Gastrocnemius medialis (tissue), 4 donors: ENCODE results near the gene ROBO1. TPM values are rescaled to one million over a fixed set of nuclear protein-coding genes. Genes with fewer than 3 reads are reported as not detected.

Experiments
- ATAC-seq, 2 donors: fragments of 150-250 bp; one replicate each; pipeline ENCODE4 v1.9.1; 2016
- DNase-seq, 2 donors: peaks; one replicate each; pipeline ENCODE4 v3.0.0-alpha.2; 2019
- H3K27ac ChIP-seq, 4 donors: fragments of 200-600 bp; sonication (generic); 1 replicate in 1 of 4; 2 replicates in 3 of 4; pipeline ENCODE4 v1.5.1; 2016 to 2018; ENCODE audit warnings: mild to moderate bottlenecking in 2 of 4, moderate library complexity in 1 of 4
- H3K27me3 ChIP-seq, 3 donors: fragments of 200-600 bp; sonication (generic) in 2 of 3; 1 replicate in 1 of 3; 2 replicates in 2 of 3; pipeline versions ENCODE4 v1.5.1 to v1.6.0; 2016 to 2019; ENCODE audit warnings: mild to moderate bottlenecking in 1 of 3, moderate library complexity in 1 of 3
- H3K36me3 ChIP-seq, 2 donors: fragments of 200-600 bp; sonication (generic) in 1 of 2; one replicate each; pipeline ENCODE4 v1.5.1; 2017 to 2018
- H3K4me1 ChIP-seq, 2 donors: fragments of 200-600 bp; sonication (generic) in 1 of 2; one replicate each; pipeline ENCODE4 v1.5.1; 2016 to 2017; ENCODE audit warnings: mild to moderate bottlenecking in 2 of 2
- H3K4me3 ChIP-seq, 4 donors: fragments of 200-600 bp; sonication (generic) in 3 of 4; 1 replicate in 1 of 4; 2 replicates in 3 of 4; pipeline ENCODE4 v1.5.1; 2016 to 2019; ENCODE audit warnings: mild to moderate bottlenecking in 2 of 4
- H3K9me3 ChIP-seq, 3 donors: fragments of 200-600 bp; sonication (generic) in 2 of 3; 1 replicate in 1 of 3; 2 replicates in 2 of 3; pipeline ENCODE4 v1.5.1; 2016 to 2019
- POLR2A ChIP-seq, 2 donors: fragments of 450-650 bp; IDR thresholded peaks; one replicate each; pipeline ENCODE4 v1.6.1; 2017; ENCODE audit warnings: antibody characterized with exemption in 2 of 2, mild to moderate bottlenecking in 2 of 2, moderate library complexity in 2 of 2
- in situ Hi-C, 4 donors: fragments of 200-750 bp; cut with MboI; loops; one replicate each; pipeline versions ENCODE4 v1.15.0 to v1.8.0; 2017; ENCODE audit warnings: low sequenced_read_pairs in 4 of 4
- intact Hi-C: fragments of 100-400 bp; cut with DNase I; formaldehyde crosslinking; loops from one replicate; pipeline ENCODE4 v1.15.1; 2023; ENCODE audit warnings: low total_unique reads
- total RNA-seq, 4 donors: library from RNA; depleted of rRNA; stranded (reverse); fragments of >200 nt; gene quantifications; one replicate each; pipeline versions ENCODE4 v1.1.0 to v1.2.3, GENCODE V29; 2016
- TF ChIP-seq, protein P1 (sequence below), 5 experiments: fragments of 450-650 bp in 3 of 5; fragments of 200-600 bp in 2 of 5; sonication (generic) in 2 of 5; IDR thresholded peaks in 4 of 5; conservative IDR thresholded peaks in 1 of 5; 1 replicate in 4 of 5; 2 replicates in 1 of 5; pipeline ENCODE4 v1.5.1; 2016 to 2019; ENCODE audit warnings: antibody characterized with exemption in 5 of 5, mild to moderate bottlenecking in 3 of 5, moderate library complexity in 3 of 5

ROBO1 gene
- total RNA-seq, 4 donors from 2014 or later, result 4.2 to 16.0 (median 9.5) TPM

DNA sequence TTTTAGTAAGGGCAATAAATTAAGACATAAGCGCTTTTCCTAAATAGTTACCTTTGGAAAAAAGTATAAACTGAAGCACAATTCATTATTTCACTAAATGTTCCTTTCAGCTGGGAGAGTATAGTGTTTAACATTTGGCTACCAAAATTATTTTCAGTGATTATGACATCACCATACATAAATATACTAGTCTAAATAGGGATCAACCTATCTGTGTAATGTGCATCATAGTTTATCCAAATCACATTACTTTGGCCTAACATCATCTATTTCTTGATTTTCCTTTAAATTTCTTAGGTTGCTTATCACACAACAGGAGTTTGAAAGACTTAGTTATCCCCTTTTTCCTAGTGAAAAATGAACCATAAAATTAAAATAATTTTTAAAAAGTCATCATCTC lies 738.9 kb downstream of the ROBO1 start:
- H3K27me3 ChIP-seq, result no peaks in the 10 kb centered on the region
- no peaks in the 10 kb centered on the region for H3K9me3 ChIP-seq
- no peak overlapping the region for H3K27ac ChIP-seq
- TF ChIP-seq, protein P1, sequence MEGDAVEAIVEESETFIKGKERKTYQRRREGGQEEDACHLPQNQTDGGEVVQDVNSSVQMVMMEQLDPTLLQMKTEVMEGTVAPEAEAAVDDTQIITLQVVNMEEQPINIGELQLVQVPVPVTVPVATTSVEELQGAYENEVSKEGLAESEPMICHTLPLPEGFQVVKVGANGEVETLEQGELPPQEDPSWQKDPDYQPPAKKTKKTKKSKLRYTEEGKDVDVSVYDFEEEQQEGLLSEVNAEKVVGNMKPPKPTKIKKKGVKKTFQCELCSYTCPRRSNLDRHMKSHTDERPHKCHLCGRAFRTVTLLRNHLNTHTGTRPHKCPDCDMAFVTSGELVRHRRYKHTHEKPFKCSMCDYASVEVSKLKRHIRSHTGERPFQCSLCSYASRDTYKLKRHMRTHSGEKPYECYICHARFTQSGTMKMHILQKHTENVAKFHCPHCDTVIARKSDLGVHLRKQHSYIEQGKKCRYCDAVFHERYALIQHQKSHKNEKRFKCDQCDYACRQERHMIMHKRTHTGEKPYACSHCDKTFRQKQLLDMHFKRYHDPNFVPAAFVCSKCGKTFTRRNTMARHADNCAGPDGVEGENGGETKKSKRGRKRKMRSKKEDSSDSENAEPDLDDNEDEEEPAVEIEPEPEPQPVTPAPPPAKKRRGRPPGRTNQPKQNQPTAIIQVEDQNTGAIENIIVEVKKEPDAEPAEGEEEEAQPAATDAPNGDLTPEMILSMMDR (IDR thresholded peaks at IDR 0.05 in 4 of 5, conservative IDR thresholded peaks at IDR 0.05 in 1 of 5), result no peak
- TF ChIP-seq POLR2A (IDR thresholded peaks at IDR 0.05), result no peak
- H3K4me1 ChIP-seq, result no peaks in the 10 kb centered on the region
- in situ Hi-C loops, result loop anchor here in 3 of 4 donors (5.0 to 10.0 kb wide), 2 partner anchors 364 to 367 kb away; no protein-coding TSS in a partner anchor
- DNase-seq (no peak), ATAC-seq (no peak)
- no peak overlapping the region for H3K4me3 ChIP-seq
- intact Hi-C loops, result no loop called here
- no peaks in the 10 kb centered on the region for H3K36me3 ChIP-seq

GRCh38 chr3:79027593-79027992 lies 740.2 kb downstream of the ROBO1 start:
- in situ Hi-C loops, result loop anchor here in 3 of 4 donors (5.0 to 10.0 kb wide), 2 partner anchors 363 to 365 kb away; no protein-coding TSS in a partner anchor
- intact Hi-C loops, result no loop called here

DNA sequence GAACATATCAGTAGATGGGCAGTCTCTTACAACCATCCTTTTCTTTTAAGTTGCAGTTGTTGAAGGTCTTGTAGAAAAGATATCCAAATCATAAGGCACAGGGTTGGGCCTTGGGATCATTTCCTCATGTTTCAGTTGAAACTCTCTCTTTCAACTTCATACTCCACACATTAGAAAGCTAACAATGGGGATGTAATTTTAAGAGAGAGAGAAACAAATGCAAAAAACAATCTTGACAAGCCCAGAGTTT lies 747.9 kb downstream of the ROBO1 start:
- DNase-seq (no peak), ATAC-seq (no peak)
- no peaks in the 10 kb centered on the region for H3K9me3 ChIP-seq
- in situ Hi-C loops, result loop anchor here in 1 of 4 donors (10.0 kb wide), 1 partner anchor 355 kb away; no protein-coding TSS in a partner anchor
- peak overlapping the region in 1 of 4 donors; percentile 84 for H3K27ac ChIP-seq
- intact Hi-C loops, result loop anchor here (5.0 kb wide), 1 partner anchor 48 kb away; no protein-coding TSS in a partner anchor
- TF ChIP-seq POLR2A (IDR thresholded peaks at IDR 0.05), result no peak
- TF ChIP-seq, protein P1 (IDR thresholded peaks at IDR 0.05 in 4 of 5, conservative IDR thresholded peaks at IDR 0.05 in 1 of 5), result no peak
- H3K36me3 ChIP-seq, result no peaks in the 10 kb centered on the region
- peaks cover 0 to 3% (median 0%) of the 10 kb centered on the region in 3 donors for H3K27me3 ChIP-seq
- peak overlapping the region in 1 of 4 donors; percentile 73 for H3K4me3 ChIP-seq
- H3K4me1 ChIP-seq, result peaks cover 0 to 16% of the 10 kb centered on the region in 2 donors

More at GRCh38 chr3:79027593-79027992, 740.2 kb downstream of the ROBO1 start:
- ATAC-seq (no peak), DNase-seq (no peak)
- no peaks in the 10 kb centered on the region for H3K27me3 ChIP-seq
- H3K4me1 ChIP-seq, result no peaks in the 10 kb centered on the region
- H3K4me3 ChIP-seq, result no peak overlapping the region
- TF ChIP-seq POLR2A (IDR thresholded peaks at IDR 0.05), result no peak
- TF ChIP-seq, protein P1 (IDR thresholded peaks at IDR 0.05 in 4 of 5, conservative IDR thresholded peaks at IDR 0.05 in 1 of 5), result no peak
- H3K27ac ChIP-seq, result no peak overlapping the region
- H3K9me3 ChIP-seq, result no peaks in the 10 kb centered on the region
- no peaks in the 10 kb centered on the region for H3K36me3 ChIP-seq

GRCh38 chr3:79019137-79019923 lies 748.5 kb downstream of the ROBO1 start:
- H3K4me3 ChIP-seq, result peak overlapping the region; percentile 55 to 94 (median 67)
- ATAC-seq (peak; percentile 77 to 82), DNase-seq (peak; percentile 54 to 70)
- H3K9me3 ChIP-seq, result no peaks in the 10 kb centered on the region
- H3K27ac ChIP-seq, result peak overlapping the region; percentile 73 to 84 (median 81)
- H3K27me3 ChIP-seq, result peaks cover 0 to 3% (median 0%) of the 10 kb centered on the region in 3 donors
- no peaks in the 10 kb centered on the region for H3K36me3 ChIP-seq
- peaks cover 0 to 16% of the 10 kb centered on the region in 2 donors for H3K4me1 ChIP-seq
- TF ChIP-seq POLR2A (IDR thresholded peaks at IDR 0.05), result peak; percentile 56 to 69
- TF ChIP-seq, protein P1 (IDR thresholded peaks at IDR 0.05 in 4 of 5, conservative IDR thresholded peaks at IDR 0.05 in 1 of 5), result no peak
- intact Hi-C loops (loop anchor here (5.0 kb wide), 1 partner anchor 47 kb away; no protein-coding TSS in a partner anchor), in situ Hi-C loops (no loop called here)
